CD4-positive, alpha-beta T cell (primary cell): ENCODE results near the gene ARFGEF3. TPM values are rescaled to one million over a fixed set of nuclear protein-coding genes. Genes with fewer than 3 reads are reported as not detected.

Source experiments
- ATAC-seq: fragments of 200-7000 bp; cut with Tn5 transposase; one replicate; pipeline ENCODE4 v1.10.0; 2022; ENCODE audit warnings: mild to moderate bottlenecking; ENCODE audit not compliant: poor library complexity
- CTCF ChIA-PET: fragments of 350-600 bp; sonication (Branson Sonifier 250); formaldehyde crosslinking; loops from one replicate; lab custom pipeline; 2021; ENCODE audit warnings: antibody characterized with exemption, inconsistent platforms; lab: Charles Lee
- POLR2A ChIA-PET: fragments of 350-600 bp; sonication (Branson Sonifier 250); formaldehyde crosslinking; loops from one replicate; lab custom pipeline; 2021; ENCODE audit warnings: antibody characterized with exemption, inconsistent platforms; lab: Charles Lee
- DNase-seq, 14 experiments: peaks; one replicate each; pipeline ENCODE4 v3.0.0-alpha.2; 2013 to 2020; ENCODE audit warnings: mixed read lengths in 2 of 14
- H3K27ac ChIP-seq, 2 donors: one replicate each; pipeline versions ENCODE4 v1.5.1 to v1.7.0; 2013; ENCODE audit warnings: low read length in 2 of 2, low read depth in 1 of 2, mild to moderate bottlenecking in 1 of 2
- H3K27me3 ChIP-seq, 2 experiments: 1 replicate in 1 of 2; 2 replicates in 1 of 2; pipeline versions ENCODE4 v1.6.1 to v1.7.0; 2013; ENCODE audit warnings: low read length in 2 of 2, control low read depth in 1 of 2, mild to moderate bottlenecking in 1 of 2, moderate library complexity in 1 of 2; ENCODE audit not compliant: insufficient read depth in 2 of 2, control insufficient read depth in 1 of 2
- H3K36me3 ChIP-seq: one replicate; pipeline ENCODE4 v1.6.1; 2013; ENCODE audit warnings: low read length, control low read depth; ENCODE audit not compliant: insufficient read depth
- H3K4me1 ChIP-seq: one replicate; pipeline ENCODE4 v1.6.1; 2013; ENCODE audit warnings: low read length, control low read depth; ENCODE audit not compliant: insufficient read depth
- H3K4me3 ChIP-seq: one replicate; pipeline ENCODE4 v1.5.1; 2013; ENCODE audit warnings: mild to moderate bottlenecking, low read length, moderate library complexity
- H3K9me3 ChIP-seq, 2 experiments: 1 replicate in 1 of 2; 2 replicates in 1 of 2; pipeline versions ENCODE4 v1.6.1 to v1.7.0; 2013; ENCODE audit warnings: low read length in 2 of 2, mild to moderate bottlenecking in 2 of 2, control low read depth in 1 of 2, moderate library complexity in 1 of 2; ENCODE audit not compliant: control insufficient read depth in 1 of 2, insufficient read depth in 1 of 2
- H3K27ac Mint-ChIP-seq: one replicate; pipeline ENCODE4 v1.8.0; 2020; ENCODE audit warnings: mixed read lengths
- H3K27me3 Mint-ChIP-seq: one replicate; pipeline ENCODE4 v1.8.0; 2021; ENCODE audit warnings: mixed read lengths
- H3K36me3 Mint-ChIP-seq: one replicate; pipeline ENCODE4 v1.8.0; 2021; ENCODE audit warnings: low read depth, mixed read lengths
- H3K4me1 Mint-ChIP-seq: one replicate; pipeline ENCODE4 v1.8.0; 2021; ENCODE audit warnings: low read depth, mixed read lengths
- H3K4me3 Mint-ChIP-seq: one replicate; pipeline ENCODE4 v1.8.0; 2020; ENCODE audit warnings: mild to moderate bottlenecking, mixed read lengths
- H3K9me3 Mint-ChIP-seq: one replicate; pipeline ENCODE4 v1.8.0; 2020; ENCODE audit warnings: mixed read lengths
- intact Hi-C, 2 experiments: fragments of 100-400 bp; cut with DNase I in 1 of 2; cut with micrococcal nuclease in 1 of 2; formaldehyde crosslinking; loops; one replicate each; pipeline versions ENCODE4 v1.15.1 to v1.9.0; 2023 to 2025; cut with DNase I, micrococcal nuclease
- total RNA-seq, 174 experiments: library from RNA in 2 of 174; stranded (reverse) in 2 of 174; gene quantifications; one replicate each; pipeline ENCODE4 v1.2.3 and lab custom pipeline; 2021 to 2026
- TF ChIP-seq, protein P1 (sequence below): fragments of 200-600 bp; IDR thresholded peaks from one replicate; pipeline ENCODE4 v1.8.0; 2022; ENCODE audit warnings: antibody characterized with exemption, mild to moderate bottlenecking

The ARFGEF3 gene
- total RNA-seq, 2 experiments from 2014 or later = not detected

DNA sequence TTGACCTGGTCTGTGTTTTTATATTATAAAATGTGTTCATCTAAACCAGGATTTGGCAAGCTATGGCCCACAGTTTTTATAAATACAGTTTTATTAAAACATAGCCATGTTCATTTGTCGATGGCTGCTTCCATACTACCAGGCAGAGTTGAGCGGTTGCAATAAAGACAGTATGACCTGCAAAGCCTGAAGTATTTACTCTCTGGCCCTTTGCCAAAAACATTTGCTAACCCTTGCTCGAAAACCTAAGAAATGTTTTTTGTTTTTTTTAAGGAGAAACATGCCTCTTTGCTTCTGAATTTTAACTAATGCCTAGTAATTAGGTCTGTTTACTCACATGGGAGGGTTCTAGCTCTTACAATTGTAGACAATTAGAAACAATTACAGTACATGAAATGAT is 148.6 kb downstream of the ARFGEF3 start:
- Mint-ChIP-seq H3K9me3 (no peaks in the 10 kb centered on the region), H3K4me3 (no peak overlapping the region), H3K4me1 (no peaks in the 10 kb centered on the region), H3K27ac (no peak overlapping the region), H3K36me3 (no peaks in the 10 kb centered on the region), H3K27me3 (no peaks in the 10 kb centered on the region)
- H3K27me3 ChIP-seq = peaks cover 0 to 7% of the 10 kb centered on the region in 2 experiments
- POLR2A ChIA-PET = no interaction called here
- DNase-seq = no peak
- no peak overlapping the region for H3K27ac ChIP-seq
- TF ChIP-seq, protein P1, sequence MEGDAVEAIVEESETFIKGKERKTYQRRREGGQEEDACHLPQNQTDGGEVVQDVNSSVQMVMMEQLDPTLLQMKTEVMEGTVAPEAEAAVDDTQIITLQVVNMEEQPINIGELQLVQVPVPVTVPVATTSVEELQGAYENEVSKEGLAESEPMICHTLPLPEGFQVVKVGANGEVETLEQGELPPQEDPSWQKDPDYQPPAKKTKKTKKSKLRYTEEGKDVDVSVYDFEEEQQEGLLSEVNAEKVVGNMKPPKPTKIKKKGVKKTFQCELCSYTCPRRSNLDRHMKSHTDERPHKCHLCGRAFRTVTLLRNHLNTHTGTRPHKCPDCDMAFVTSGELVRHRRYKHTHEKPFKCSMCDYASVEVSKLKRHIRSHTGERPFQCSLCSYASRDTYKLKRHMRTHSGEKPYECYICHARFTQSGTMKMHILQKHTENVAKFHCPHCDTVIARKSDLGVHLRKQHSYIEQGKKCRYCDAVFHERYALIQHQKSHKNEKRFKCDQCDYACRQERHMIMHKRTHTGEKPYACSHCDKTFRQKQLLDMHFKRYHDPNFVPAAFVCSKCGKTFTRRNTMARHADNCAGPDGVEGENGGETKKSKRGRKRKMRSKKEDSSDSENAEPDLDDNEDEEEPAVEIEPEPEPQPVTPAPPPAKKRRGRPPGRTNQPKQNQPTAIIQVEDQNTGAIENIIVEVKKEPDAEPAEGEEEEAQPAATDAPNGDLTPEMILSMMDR = no peak
- H3K9me3 ChIP-seq = no peaks in the 10 kb centered on the region
- H3K36me3 ChIP-seq = no peaks in the 10 kb centered on the region
- CTCF ChIA-PET = interaction anchor here (1.0 kb wide), 1 partner anchor 9 kb away, joined by 3 read pairs; no protein-coding TSS in a partner anchor
- H3K4me3 ChIP-seq = no peak overlapping the region
- H3K4me1 ChIP-seq = no peaks in the 10 kb centered on the region
- no peak for ATAC-seq
- intact Hi-C loops = no loop called here

GRCh38 chr6:138310821-138311220 is 149.1 kb downstream of the ARFGEF3 start:
- H3K36me3 ChIP-seq = no peaks in the 10 kb centered on the region
- intact Hi-C loops = no loop called here
- H3K36me3 Mint-ChIP-seq = no peaks in the 10 kb centered on the region
- no peak overlapping the region for H3K27ac Mint-ChIP-seq
- no peak overlapping the region for H3K27ac ChIP-seq
- no peaks in the 10 kb centered on the region for H3K27me3 Mint-ChIP-seq
- CTCF ChIA-PET = interaction anchor here (1.0 kb wide), 1 partner anchor 10 kb away, joined by 3 read pairs; no protein-coding TSS in a partner anchor
- no peak overlapping the region for H3K4me3 ChIP-seq
- H3K27me3 ChIP-seq = peaks cover 0 to 7% of the 10 kb centered on the region in 2 experiments
- H3K4me1 Mint-ChIP-seq = no peaks in the 10 kb centered on the region
- TF ChIP-seq, protein P1 = no peak
- H3K4me1 ChIP-seq = no peaks in the 10 kb centered on the region
- POLR2A ChIA-PET = no interaction called here
- H3K9me3 ChIP-seq = no peaks in the 10 kb centered on the region
- DNase-seq = no peak
- no peak for ATAC-seq
- no peaks in the 10 kb centered on the region for H3K9me3 Mint-ChIP-seq
- H3K4me3 Mint-ChIP-seq = no peak overlapping the region

DNA sequence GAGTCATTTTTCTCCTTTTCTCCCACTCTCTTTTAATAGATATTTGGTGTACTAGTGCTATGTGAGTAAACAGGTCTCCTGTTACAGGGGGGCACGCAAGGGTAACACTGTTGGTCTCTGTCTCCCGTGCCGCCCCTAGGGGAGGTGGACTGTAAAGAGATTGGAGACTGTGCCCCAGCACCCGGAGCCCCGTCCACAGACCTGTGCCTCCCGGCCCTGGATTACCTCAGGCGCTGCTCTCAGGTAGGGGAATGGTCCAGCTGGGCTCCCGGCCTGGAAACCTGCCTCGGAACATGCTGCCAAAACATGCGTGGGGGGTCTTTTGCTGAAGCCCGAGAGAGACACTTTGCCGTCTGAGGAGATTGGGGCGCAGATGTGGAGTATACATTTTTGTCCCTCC is 149.5 kb downstream of the ARFGEF3 start:
- no peak overlapping the region for H3K27ac Mint-ChIP-seq
- Histone ChIP-seq H3K9me3 (no peaks in the 10 kb centered on the region), H3K36me3 (no peaks in the 10 kb centered on the region), H3K27me3 (peaks cover 0 to 7% of the 10 kb centered on the region in 2 experiments), H3K27ac (no peak overlapping the region), H3K4me3 (no peak overlapping the region), H3K4me1 (no peaks in the 10 kb centered on the region)
- H3K36me3 Mint-ChIP-seq = no peaks in the 10 kb centered on the region
- POLR2A ChIA-PET = no interaction called here
- TF ChIP-seq, protein P1 = no peak
- H3K4me3 Mint-ChIP-seq = no peak overlapping the region
- DNase-seq = no peak
- H3K9me3 Mint-ChIP-seq = no peaks in the 10 kb centered on the region
- no peak for ATAC-seq
- CTCF ChIA-PET = no interaction called here
- no peaks in the 10 kb centered on the region for H3K4me1 Mint-ChIP-seq
- intact Hi-C loops = no loop called here
- H3K27me3 Mint-ChIP-seq = no peaks in the 10 kb centered on the region
